Breast epithelium (tissue), 3 donors: ENCODE measurements around the gene ADORA1.

Experiments used
- POLR2A ChIP-seq: fragments of 450-650 bp; IDR thresholded peaks from one replicate; pipeline ENCODE4 v1.6.1; 2016; ENCODE audit warnings: antibody characterized with exemption, mild to moderate bottlenecking, moderate library complexity
- POLR2AphosphoS5 ChIP-seq, 3 donors: sonication (generic); formaldehyde crosslinking; IDR thresholded peaks; one replicate each; pipeline ENCODE4 v1.6.1; 2017; ENCODE audit warnings: antibody characterized with exemption in 3 of 3
- TF ChIP-seq, protein P1 (sequence below), 3 donors: fragments of 450-650 bp; IDR thresholded peaks; one replicate each; pipeline ENCODE4 v1.5.1; 2016 to 2017; ENCODE audit warnings: antibody characterized with exemption in 3 of 3, mild to moderate bottlenecking in 3 of 3, moderate library complexity in 3 of 3

DNA sequence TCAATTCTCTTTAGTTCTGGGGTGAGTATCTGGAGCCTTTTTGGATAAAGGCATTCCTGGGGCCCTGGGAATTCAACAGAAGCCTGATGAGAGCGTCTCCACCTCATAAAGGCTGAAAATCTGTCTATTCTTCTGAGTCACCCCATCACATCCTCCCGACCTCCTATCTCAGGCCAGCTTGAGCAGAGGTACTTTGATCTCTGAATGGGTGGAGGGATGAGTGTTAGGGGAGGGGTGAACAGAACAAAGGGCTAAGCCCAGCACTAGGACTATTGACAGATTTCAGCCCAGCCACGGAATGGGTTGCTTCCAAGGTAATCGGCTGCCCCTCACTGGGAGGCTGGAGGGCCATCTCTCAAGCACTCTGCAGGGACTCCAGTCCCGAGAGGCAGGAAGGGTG is 50.6 kb downstream of the ADORA1 start:
- TF ChIP-seq, protein P1, sequence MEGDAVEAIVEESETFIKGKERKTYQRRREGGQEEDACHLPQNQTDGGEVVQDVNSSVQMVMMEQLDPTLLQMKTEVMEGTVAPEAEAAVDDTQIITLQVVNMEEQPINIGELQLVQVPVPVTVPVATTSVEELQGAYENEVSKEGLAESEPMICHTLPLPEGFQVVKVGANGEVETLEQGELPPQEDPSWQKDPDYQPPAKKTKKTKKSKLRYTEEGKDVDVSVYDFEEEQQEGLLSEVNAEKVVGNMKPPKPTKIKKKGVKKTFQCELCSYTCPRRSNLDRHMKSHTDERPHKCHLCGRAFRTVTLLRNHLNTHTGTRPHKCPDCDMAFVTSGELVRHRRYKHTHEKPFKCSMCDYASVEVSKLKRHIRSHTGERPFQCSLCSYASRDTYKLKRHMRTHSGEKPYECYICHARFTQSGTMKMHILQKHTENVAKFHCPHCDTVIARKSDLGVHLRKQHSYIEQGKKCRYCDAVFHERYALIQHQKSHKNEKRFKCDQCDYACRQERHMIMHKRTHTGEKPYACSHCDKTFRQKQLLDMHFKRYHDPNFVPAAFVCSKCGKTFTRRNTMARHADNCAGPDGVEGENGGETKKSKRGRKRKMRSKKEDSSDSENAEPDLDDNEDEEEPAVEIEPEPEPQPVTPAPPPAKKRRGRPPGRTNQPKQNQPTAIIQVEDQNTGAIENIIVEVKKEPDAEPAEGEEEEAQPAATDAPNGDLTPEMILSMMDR (IDR thresholded peaks at IDR 0.05): no peak
- TF ChIP-seq POLR2A (no peak), POLR2AphosphoS5 (IDR thresholded peaks at IDR 0.05) (no peak)
